Measurements from ENCODE around the gene CPT1A. TPM values are rescaled to one million over a fixed set of nuclear protein-coding genes. Genes with fewer than 3 reads are reported as not detected.
"Not testable (repeated sequence)": the region's sequence is repeated elsewhere in the genome, so short reads cannot be mapped to it uniquely, and the experiment has no call there.

The CPT1A gene
- 0.37 and 0.39 TPM in 2 replicates for total RNA-seq (2014; rRNA removed; shearing (Covaris generic))
- polyA plus RNA-seq (2015; cell fraction: cytosol; rRNA removed) = 1.6 and 2.1 TPM in 2 replicates
- 4.4 and 6.0 TPM in 2 replicates for polyA plus RNA-seq (2015; cell fraction: nucleus; rRNA removed)

GRCh38 chr11:68841718-68842426 lies at the start of gene CPT1A:
CPT1A (minus strand) TSS chr11:68841916; CDS start chr11:68815474, 26,442 bp downstream.
- no peak for DNase-seq (ENCODE audit: low read depth)

DNA sequence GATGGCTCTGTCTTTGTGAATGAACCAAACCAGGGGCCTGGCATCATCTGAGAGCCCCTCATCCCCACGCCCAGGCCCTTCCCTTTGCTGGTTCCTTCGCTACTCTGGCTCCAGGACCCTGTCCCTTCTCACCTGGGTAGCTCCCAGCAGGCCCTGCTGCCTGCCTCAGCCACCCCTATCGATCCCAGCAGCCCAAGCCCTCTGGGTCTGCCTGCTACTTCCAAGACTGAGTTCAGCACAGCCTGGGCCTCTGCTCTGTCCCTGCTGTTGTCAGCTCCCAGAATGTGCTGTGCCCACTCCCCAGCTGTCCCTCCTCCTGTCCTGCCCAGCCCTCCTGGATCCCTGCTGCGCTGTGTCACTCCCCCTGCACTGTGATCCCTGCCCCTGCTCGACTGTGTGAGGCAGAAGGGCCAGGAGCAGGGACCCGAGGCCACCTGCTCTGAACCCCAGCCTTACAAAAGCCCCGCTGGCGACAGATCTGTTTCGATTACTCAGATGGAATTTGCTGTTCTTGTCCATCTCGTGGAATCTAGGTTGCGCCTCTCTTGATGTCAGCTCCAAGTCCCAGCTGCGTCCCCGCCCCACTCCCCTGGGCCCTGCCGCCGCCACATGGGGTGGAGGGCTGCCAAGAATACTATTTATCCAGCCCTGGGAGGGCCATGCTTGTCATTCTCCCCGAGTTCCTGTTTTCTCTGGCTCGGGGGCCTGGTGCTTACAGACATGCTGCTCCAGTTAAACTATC lies 48.9 kb upstream of the CPT1A start:
- no peak for DNase-seq (ENCODE audit: low read depth)

GRCh38 chr11:68889948-68890446 lies 48.3 kb upstream of the CPT1A start:
- no peak for DNase-seq (ENCODE audit: low read depth)

GRCh38 chr11:68884827-68885226 lies 43.1 kb upstream of the CPT1A start:
- not testable (repeated sequence) for DNase-seq (ENCODE audit: low read depth)

- DNase-seq (ENCODE audit: low read depth) = no peak
Observed at GRCh38 chr11:68882391-68882790, 40.7 kb upstream of the CPT1A start.

- no peak for DNase-seq (ENCODE audit: low read depth)
Observed at GRCh38 chr11:68881320-68881719, 39.6 kb upstream of the CPT1A start.

DNA sequence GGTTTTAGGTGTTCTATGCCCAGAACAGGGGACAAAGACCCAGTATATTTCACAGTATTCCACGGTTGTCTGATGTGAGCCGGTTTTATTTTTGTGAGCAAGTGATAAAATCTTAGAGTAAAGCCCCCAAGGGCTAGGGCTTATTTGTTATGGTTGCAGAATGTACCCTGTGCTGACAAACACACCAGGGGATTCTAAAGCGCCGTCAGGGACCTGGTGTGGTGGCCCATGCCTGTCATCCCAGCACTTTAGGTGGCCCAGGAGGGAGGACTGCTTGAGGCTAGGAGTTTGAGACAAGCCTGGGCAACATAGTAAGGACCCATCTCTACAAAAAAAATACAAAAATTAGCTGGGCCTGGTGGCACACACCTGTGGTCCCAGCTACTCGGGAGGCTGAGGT lies 39.1 kb upstream of the CPT1A start:
- DNase-seq (ENCODE audit: low read depth) = no peak

GRCh38 chr11:68878022-68878421 lies 36.3 kb upstream of the CPT1A start:
- DNase-seq (ENCODE audit: low read depth) = no peak

GRCh38 chr11:68872216-68873003 lies 30.7 kb upstream of the CPT1A start:
- no peak for DNase-seq (ENCODE audit: low read depth)

GRCh38 chr11:68870470-68870869 lies 28.8 kb upstream of the CPT1A start:
- DNase-seq (ENCODE audit: low read depth) = no peak

GRCh38 chr11:68868221-68868835 lies 26.6 kb upstream of the CPT1A start:
- no peak for DNase-seq (ENCODE audit: low read depth)

DNA sequence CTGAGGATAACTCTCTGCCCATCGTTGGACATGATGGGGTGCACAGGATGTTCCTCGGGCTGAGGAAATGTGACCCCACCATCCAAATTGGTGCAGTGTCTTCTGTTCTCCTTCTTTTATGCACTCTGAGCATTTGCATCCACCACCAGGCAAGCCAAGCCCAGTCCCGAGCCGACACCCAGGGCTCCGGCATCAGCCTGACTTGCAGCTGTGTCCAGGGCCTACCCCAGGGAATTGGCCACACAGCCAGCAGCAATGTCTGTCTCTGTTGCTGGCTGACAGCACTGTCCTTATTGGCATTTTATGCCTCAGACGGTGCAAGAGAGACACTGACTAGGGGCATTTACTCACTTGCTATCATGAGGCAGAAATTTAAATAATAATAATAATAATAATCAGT lies 25.4 kb upstream of the CPT1A start:
- no peak for DNase-seq (ENCODE audit: low read depth)

DNA sequence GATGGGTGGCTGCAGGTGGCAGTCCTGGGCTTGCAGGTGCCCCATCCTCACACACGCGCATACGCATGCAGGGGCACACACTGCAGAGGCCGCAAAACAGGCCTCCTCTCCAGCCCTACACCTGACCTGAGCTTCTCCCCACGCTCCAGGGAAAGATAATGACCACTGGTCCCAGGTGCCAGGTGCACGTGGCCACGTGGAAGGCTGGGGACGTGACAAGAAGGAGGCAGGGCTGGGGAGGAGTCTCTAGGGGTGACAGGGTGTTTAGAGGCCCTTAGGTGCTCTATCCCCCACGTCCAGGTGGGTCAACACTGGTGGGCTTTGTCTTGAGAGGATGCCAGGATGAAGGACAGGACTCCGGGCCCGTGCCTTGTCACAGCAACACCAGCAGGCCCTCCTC lies 23.5 kb upstream of the CPT1A start:
- no peak for DNase-seq (ENCODE audit: low read depth)

DNA sequence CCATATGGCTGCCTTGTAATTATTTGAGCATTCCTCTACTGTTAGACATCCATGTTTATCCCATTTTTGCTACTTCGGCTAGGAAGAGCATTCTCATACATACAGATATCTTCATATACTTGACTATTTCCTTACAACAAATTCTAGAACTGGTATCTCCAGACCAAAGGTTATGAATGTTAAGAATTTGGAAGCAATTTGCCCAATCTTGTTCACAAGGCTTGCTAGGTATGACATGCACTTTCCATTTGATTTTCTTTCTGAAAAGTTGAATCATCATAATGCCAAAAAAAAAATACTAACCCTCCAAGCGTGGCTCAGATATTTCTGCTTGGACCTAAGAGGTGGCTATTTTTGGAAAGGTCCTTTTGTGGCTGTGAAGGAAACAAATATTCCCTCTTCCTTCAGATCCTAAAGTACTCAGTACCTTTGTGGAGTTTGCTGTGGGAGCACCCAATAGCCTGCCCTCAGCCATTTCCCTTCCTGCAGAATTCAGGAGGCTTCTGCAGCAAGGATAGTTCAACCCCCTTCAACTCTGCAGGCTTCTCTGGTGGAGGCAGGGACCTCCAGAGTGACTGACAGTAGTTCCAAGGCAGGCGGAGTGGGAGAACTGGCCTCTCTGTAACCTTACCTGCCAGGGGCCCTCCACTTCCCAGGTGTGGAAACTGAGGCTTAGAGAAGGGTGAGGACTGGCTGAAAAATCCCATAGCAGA lies 22.0 kb upstream of the CPT1A start:
- no peak for DNase-seq (ENCODE audit: low read depth)

GRCh38 chr11:68862421-68862820 lies 20.7 kb upstream of the CPT1A start:
- no peak for DNase-seq (ENCODE audit: low read depth)

DNA sequence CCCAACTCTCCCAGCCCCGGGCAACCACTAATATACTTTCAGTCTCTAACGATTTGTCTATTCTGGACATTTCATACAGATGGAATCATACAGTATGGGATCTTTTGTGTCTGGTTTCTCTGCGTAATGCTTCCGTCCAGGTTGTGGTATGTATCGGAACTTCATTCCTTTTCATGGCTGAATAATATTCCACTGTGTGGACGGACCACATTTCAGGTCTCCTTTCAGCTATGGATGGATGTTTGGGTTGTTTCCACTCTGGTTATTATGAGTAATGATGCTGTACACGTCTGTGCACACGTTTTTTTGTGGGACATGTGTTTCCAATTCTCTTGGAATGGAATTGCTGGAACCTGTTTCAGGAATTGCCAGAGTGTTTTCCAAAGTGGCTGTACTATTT lies 17.4 kb upstream of the CPT1A start:
- DNase-seq (ENCODE audit: low read depth) = no peak

DNA sequence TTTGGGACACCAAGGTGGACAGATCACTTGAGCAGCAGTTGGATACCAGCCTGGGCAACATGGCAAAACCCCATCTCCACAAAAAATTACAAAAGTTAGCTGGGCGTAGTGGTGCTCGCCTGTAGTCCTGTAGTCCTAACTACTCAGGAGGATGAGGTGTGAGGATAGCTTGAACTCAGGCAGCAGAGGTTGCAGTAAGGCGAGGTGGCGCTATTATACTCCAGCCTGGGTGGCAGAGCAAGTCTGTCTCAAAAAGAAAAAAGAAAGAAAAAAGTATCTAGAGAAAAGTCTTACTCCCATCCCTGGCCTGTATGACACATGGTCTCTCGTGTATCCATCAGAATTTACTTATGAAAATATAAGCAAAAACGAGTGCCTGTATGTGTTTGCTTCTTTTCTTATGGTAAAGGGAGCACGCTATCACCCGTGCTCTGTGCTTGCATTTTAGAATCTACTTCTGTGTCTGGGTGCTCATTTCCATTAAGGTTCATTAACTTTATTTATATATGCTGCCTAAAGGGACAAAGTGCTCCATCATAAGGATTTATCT lies 15.4 kb upstream of the CPT1A start:
- no peak for DNase-seq (ENCODE audit: low read depth)

DNA sequence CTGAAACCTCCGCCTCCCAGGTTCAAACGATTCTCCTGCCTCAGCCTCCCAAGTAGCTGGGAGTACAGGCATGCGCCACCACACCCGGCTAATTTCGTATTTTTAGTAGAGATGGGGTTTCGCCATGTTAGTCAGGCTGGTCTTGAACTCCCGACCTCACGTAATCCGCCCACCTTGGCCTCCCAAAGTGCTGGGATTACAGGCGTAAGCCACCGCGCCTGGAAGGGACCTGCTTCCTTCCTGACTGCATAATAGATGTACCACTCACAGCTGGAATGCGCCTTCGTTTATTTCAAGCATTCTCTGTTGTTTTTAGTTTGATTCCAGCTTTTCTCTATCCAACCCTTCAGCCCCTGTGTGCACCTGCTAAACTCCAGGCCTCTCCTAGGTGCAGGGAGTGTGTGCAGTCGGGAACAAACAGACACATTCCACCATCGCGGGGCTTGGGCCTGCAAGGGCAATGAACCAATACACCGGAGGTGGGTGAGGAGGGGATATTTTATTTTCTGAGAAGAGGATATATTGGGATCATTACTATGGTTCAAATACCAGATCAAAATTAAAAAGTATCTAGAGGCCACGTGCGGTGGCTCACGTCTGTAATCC lies 14.8 kb upstream of the CPT1A start:
- DNase-seq (ENCODE audit: low read depth) = not testable (repeated sequence)

GRCh38 chr11:68855205-68855981 lies 13.7 kb upstream of the CPT1A start:
- no peak for DNase-seq (ENCODE audit: low read depth)

All from HT1080 (cell line).